Activated CD4-positive, alpha-beta T cell treated with anti-CD3 and anti-CD28 coated beads, Interleukin-2, Interleukin-4, amounts not matched to agents 100 ng/mL and 50 ng/mL, durations not matched to agents 16 hours and 8 hours (primary cell): Measurements from ENCODE around the gene PELO.

Experiments
- DNase-seq: peaks from one replicate; pipeline ENCODE4 v3.0.0-alpha.2; 2020; ENCODE audit warnings: low spot score

PELO gene

GRCh38 chr5:52829664-52830063 lies 41.9 kb downstream of the PELO start:
- no peak for DNase-seq

- no peak for DNase-seq
These were observed 42.9 kb downstream of the PELO start for GRCh38 chr5:52830650-52831049.

GRCh38 chr5:52831786-52832511 lies 44.2 kb downstream of the PELO start:
- no peak for DNase-seq

GRCh38 chr5:52834320-52834719 lies 46.6 kb downstream of the PELO start:
- DNase-seq: no peak

- no peak for DNase-seq
These were observed 49.4 kb downstream of the PELO start for GRCh38 chr5:52837068-52837467.
